HCT116 (cell line): ENCODE measurements around the gene TXNDC9.
"Not testable (repeated sequence)": the region's sequence is repeated elsewhere in the genome, so short reads cannot be mapped to it uniquely, and the experiment has no call there.

ENCODE experiments used
- CTCF ChIP-seq, 3 experiments: fragments of 200-600 bp in 1 of 3; sonication (generic) in 1 of 3; IDR thresholded peaks in 2 of 3; conservative IDR thresholded peaks in 1 of 3; 2 replicates each; pipeline ENCODE4 v1.5.1; 2012 to 2017; ENCODE audit warnings: low read depth in 2 of 3, low read length in 2 of 3, antibody characterized with exemption in 1 of 3, borderline replicate concordance in 1 of 3, control low read depth in 1 of 3, mild to moderate bottlenecking in 1 of 3, mixed read lengths in 1 of 3, mixed run types in 1 of 3, moderate library complexity in 1 of 3; ENCODE audit not compliant: insufficient read depth in 1 of 3
- EZH2 ChIP-seq: fragments of 200-600 bp; sonication (generic); IDR thresholded peaks from 2 replicates; pipeline ENCODE4 v1.6.1; 2017; ENCODE audit warnings: antibody characterized with exemption, mixed run types
- EZH2phosphoT487 ChIP-seq: fragments of 200-600 bp; IDR thresholded peaks from 2 replicates; pipeline ENCODE4 v1.6.1; 2018; ENCODE audit warnings: antibody characterized with exemption, borderline replicate concordance
- MAX ChIP-seq: IDR thresholded peaks from 2 replicates; pipeline ENCODE4 v1.6.1; 2012
- POLR2A ChIP-seq: IDR thresholded peaks from 2 replicates; pipeline ENCODE4 v1.7.0; 2011; ENCODE audit warnings: borderline replicate concordance; ENCODE audit not compliant: insufficient read depth, insufficient read length; ENCODE audit errors: extremely low read depth
- POLR2AphosphoS5 ChIP-seq: IDR thresholded peaks from 2 replicates; pipeline ENCODE4 v1.6.1; 2011; ENCODE audit warnings: mild to moderate bottlenecking, low read depth, low read length, moderate library complexity
- RAD21 ChIP-seq: IDR thresholded peaks from 2 replicates; pipeline ENCODE4 v1.6.1; 2012; ENCODE audit warnings: low read depth, mild to moderate bottlenecking
- TCF7L2 ChIP-seq: IDR thresholded peaks from 2 replicates; pipeline ENCODE4 v1.7.0; 2011; ENCODE audit warnings: borderline replicate concordance, inconsistent platforms; ENCODE audit not compliant: insufficient read depth, insufficient read length; ENCODE audit errors: extremely low read depth
- TF ChIP-seq, protein P1 (sequence below): IDR thresholded peaks from 2 replicates; pipeline ENCODE4 v1.6.1; 2012
- TF ChIP-seq, protein P2 (sequence below): IDR thresholded peaks from 2 replicates; pipeline ENCODE4 v1.6.1; 2012; ENCODE audit warnings: low read depth

DNA sequence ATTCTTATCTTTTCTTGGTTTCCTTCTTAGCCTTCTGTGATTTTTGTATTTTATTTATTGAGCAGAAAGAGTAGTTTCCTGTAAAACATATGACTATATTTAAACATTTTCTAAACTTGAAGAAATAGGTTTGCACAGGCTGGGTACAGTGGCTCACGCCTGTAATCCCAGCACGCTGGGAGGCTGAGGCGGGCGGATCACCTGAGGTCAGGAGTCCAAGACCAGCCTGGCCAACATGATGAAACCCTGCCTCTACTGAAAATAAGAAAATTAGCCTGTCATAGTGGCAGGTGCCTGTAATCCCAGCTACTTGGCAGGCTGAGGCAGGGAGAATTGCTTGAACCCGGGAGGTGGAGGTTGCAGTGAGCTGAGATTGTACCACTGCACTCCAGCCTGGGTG lies 32.7 kb upstream of the TXNDC9 start:
- not testable (repeated sequence) for TF ChIP-seq RAD21; EZH2; MAX; CTCF (IDR thresholded peaks at IDR 0.05 in 2 of 3, conservative IDR thresholded peaks at IDR 0.05 in 1 of 3; ENCODE audit: borderline replicate concordance in 1 of 3, insufficient read depth in 1 of 3, low read depth in 2 of 3, low read length in 2 of 3); EZH2phosphoT487; POLR2AphosphoS5; POLR2A; TCF7L2
- TF ChIP-seq, protein P1, sequence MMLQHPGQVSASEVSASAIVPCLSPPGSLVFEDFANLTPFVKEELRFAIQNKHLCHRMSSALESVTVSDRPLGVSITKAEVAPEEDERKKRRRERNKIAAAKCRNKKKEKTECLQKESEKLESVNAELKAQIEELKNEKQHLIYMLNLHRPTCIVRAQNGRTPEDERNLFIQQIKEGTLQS, result not testable (repeated sequence)
- TF ChIP-seq, protein P2, sequence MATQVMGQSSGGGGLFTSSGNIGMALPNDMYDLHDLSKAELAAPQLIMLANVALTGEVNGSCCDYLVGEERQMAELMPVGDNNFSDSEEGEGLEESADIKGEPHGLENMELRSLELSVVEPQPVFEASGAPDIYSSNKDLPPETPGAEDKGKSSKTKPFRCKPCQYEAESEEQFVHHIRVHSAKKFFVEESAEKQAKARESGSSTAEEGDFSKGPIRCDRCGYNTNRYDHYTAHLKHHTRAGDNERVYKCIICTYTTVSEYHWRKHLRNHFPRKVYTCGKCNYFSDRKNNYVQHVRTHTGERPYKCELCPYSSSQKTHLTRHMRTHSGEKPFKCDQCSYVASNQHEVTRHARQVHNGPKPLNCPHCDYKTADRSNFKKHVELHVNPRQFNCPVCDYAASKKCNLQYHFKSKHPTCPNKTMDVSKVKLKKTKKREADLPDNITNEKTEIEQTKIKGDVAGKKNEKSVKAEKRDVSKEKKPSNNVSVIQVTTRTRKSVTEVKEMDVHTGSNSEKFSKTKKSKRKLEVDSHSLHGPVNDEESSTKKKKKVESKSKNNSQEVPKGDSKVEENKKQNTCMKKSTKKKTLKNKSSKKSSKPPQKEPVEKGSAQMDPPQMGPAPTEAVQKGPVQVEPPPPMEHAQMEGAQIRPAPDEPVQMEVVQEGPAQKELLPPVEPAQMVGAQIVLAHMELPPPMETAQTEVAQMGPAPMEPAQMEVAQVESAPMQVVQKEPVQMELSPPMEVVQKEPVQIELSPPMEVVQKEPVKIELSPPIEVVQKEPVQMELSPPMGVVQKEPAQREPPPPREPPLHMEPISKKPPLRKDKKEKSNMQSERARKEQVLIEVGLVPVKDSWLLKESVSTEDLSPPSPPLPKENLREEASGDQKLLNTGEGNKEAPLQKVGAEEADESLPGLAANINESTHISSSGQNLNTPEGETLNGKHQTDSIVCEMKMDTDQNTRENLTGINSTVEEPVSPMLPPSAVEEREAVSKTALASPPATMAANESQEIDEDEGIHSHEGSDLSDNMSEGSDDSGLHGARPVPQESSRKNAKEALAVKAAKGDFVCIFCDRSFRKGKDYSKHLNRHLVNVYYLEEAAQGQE, result not testable (repeated sequence)
